ENCODE measurements around the gene KLHL25.

KLHL25 gene

GRCh38 chr15:85743392-85744055 lies 51.2 kb downstream of the KLHL25 start:
- DNase-seq: peak; percentile 24

GRCh38 chr15:85742186-85742821 lies 52.4 kb downstream of the KLHL25 start:
- peak; percentile 90 for DNase-seq

GRCh38 chr15:85741662-85742061 lies 53.1 kb downstream of the KLHL25 start:
- no peak for DNase-seq

- DNase-seq: no peak
Observed at GRCh38 chr15:85741021-85741421, 53.7 kb downstream of the KLHL25 start.

- no peak for DNase-seq
Observed at GRCh38 chr15:85737061-85737460, 57.7 kb downstream of the KLHL25 start.

- DNase-seq: no peak
Observed at GRCh38 chr15:85733416-85733815, 61.3 kb downstream of the KLHL25 start.

GRCh38 chr15:85730001-85730820 lies 64.5 kb downstream of the KLHL25 start:
- DNase-seq: peak; percentile 84

- DNase-seq: no peak
Observed at GRCh38 chr15:85727068-85727467, 67.7 kb downstream of the KLHL25 start.

GRCh38 chr15:85726454-85726853 lies 68.3 kb downstream of the KLHL25 start:
- DNase-seq: no peak

GRCh38 chr15:85725564-85725963 lies 69.2 kb downstream of the KLHL25 start:
- no peak for DNase-seq

GRCh38 chr15:85725019-85725418 lies 69.7 kb downstream of the KLHL25 start:
- DNase-seq: no peak

- DNase-seq: no peak
Observed at GRCh38 chr15:85723960-85724945, 70.5 kb downstream of the KLHL25 start.

- no peak for DNase-seq
Observed at GRCh38 chr15:85722374-85723152, 72.2 kb downstream of the KLHL25 start.

GRCh38 chr15:85718981-85719380 lies 75.7 kb downstream of the KLHL25 start:
- peak; percentile 27 for DNase-seq

- no peak for DNase-seq
Observed at GRCh38 chr15:85718271-85718971, 76.3 kb downstream of the KLHL25 start.

- DNase-seq: no peak
Observed at GRCh38 chr15:85717212-85717611, 77.5 kb downstream of the KLHL25 start.

- DNase-seq: no peak
Observed at GRCh38 chr15:85716261-85716660, 78.5 kb downstream of the KLHL25 start.

GRCh38 chr15:85711580-85712192 lies 83.0 kb downstream of the KLHL25 start:
- no peak for DNase-seq

- no peak for DNase-seq
Observed at GRCh38 chr15:85710340-85710842, 84.3 kb downstream of the KLHL25 start.

Data from NCI-H2171 treated with DMSO at 0.1 percent for 48 hours (cell line).